CD14-positive monocyte (primary cell): ENCODE measurements around the gene CDS2. TPM values are rescaled to one million over a fixed set of nuclear protein-coding genes. Genes with fewer than 3 reads are reported as not detected.

ENCODE experiments used
- DNase-seq, 3 donors: peaks; one replicate each; pipeline ENCODE4 v3.0.0-alpha.2; 2011 to 2022
- H2AFZ ChIP-seq: 2 replicates; pipeline ENCODE4 v1.6.0; 2012; ENCODE audit warnings: mild to moderate bottlenecking, low read depth, low read length, inconsistent platforms; ENCODE audit not compliant: insufficient read depth, poor library complexity, severe bottlenecking
- H3K27ac ChIP-seq, 2 donors: 1 replicate in 1 of 2; 2 replicates in 1 of 2; pipeline ENCODE4 v1.5.1; 2012 to 2013; ENCODE audit warnings: low read length in 2 of 2, control low read depth in 1 of 2, inconsistent platforms in 1 of 2, low read depth in 1 of 2, mild to moderate bottlenecking in 1 of 2
- H3K27me3 ChIP-seq, 2 donors: one replicate each; pipeline versions ENCODE4 v1.6.0 to v1.6.1; 2011 to 2013; ENCODE audit warnings: low read length in 2 of 2; ENCODE audit not compliant: control insufficient read depth in 2 of 2, insufficient read depth in 2 of 2
- H3K36me3 ChIP-seq, 2 donors: replicated peaks in 1 of 2; 1 replicate in 1 of 2; 2 replicates in 1 of 2; pipeline versions ENCODE4 v1.5.1 to v1.6.1; 2012 to 2013; ENCODE audit warnings: low read length in 2 of 2, control low read depth in 1 of 2, inconsistent platforms in 1 of 2, mild to moderate bottlenecking in 1 of 2; ENCODE audit not compliant: insufficient read depth in 2 of 2, control insufficient read depth in 1 of 2
- H3K4me1 ChIP-seq, 2 donors: 1 replicate in 1 of 2; 2 replicates in 1 of 2; pipeline versions ENCODE4 v1.5.1 to v1.6.1; 2012 to 2013; ENCODE audit warnings: low read length in 2 of 2, control low read depth in 1 of 2, inconsistent platforms in 1 of 2, mild to moderate bottlenecking in 1 of 2, moderate library complexity in 1 of 2; ENCODE audit not compliant: insufficient read depth in 2 of 2, control insufficient read depth in 1 of 2
- H3K4me2 ChIP-seq: replicated peaks from 2 replicates; pipeline ENCODE3; 2012; ENCODE audit warnings: low read length, moderate library complexity, mild to moderate bottlenecking; ENCODE audit not compliant: poor library complexity, severe bottlenecking; ENCODE audit errors: extremely low read depth
- H3K4me3 ChIP-seq, 3 experiments: fragments of 200-600 bp in 1 of 3; sonication (generic) in 1 of 3; replicated peaks in 1 of 3; 1 replicate in 2 of 3; 2 replicates in 1 of 3; pipeline ENCODE4 v1.5.1; 2011 to 2013; ENCODE audit warnings: low read length in 3 of 3, mild to moderate bottlenecking in 3 of 3, control low read depth in 2 of 3, low read depth in 2 of 3, inconsistent platforms in 1 of 3, moderate library complexity in 1 of 3
- H3K79me2 ChIP-seq: 2 replicates; pipeline ENCODE4 v1.6.0; 2012; ENCODE audit warnings: mild to moderate bottlenecking, control low read depth, inconsistent platforms, low read length, moderate library complexity; ENCODE audit not compliant: insufficient read depth
- H3K9ac ChIP-seq: 2 replicates; pipeline ENCODE4 v1.6.0; 2017; ENCODE audit warnings: low read length, mild to moderate bottlenecking; ENCODE audit not compliant: insufficient read depth, poor library complexity, severe bottlenecking
- H3K9me3 ChIP-seq, 2 donors: replicated peaks in 1 of 2; 1 replicate in 1 of 2; 2 replicates in 1 of 2; pipeline versions ENCODE4 v1.5.1 to v1.6.1; 2012 to 2013; ENCODE audit warnings: low read length in 2 of 2, control low read depth in 1 of 2; ENCODE audit not compliant: control insufficient read depth in 1 of 2, insufficient read depth in 1 of 2
- H4K20me1 ChIP-seq: 2 replicates; pipeline ENCODE4 v1.6.0; 2012; ENCODE audit warnings: mild to moderate bottlenecking, low read length, control low read depth, moderate library complexity; ENCODE audit not compliant: insufficient read depth
- H3K27ac Mint-ChIP-seq, 7 donors: one replicate each; pipeline ENCODE4 v1.8.0; 2020; ENCODE audit warnings: mild to moderate bottlenecking in 7 of 7, mixed read lengths in 7 of 7, moderate library complexity in 6 of 7, inconsistent platforms in 2 of 7
- H3K27me3 Mint-ChIP-seq, 3 donors: one replicate each; pipeline ENCODE4 v1.8.0; 2021 to 2022; ENCODE audit warnings: low read depth in 3 of 3, mild to moderate bottlenecking in 3 of 3, mixed read lengths in 3 of 3, moderate library complexity in 3 of 3, inconsistent platforms in 1 of 3
- H3K36me3 Mint-ChIP-seq, 2 donors: one replicate each; pipeline ENCODE4 v1.8.0; 2020; ENCODE audit warnings: mixed read lengths in 2 of 2, inconsistent platforms in 1 of 2, mild to moderate bottlenecking in 1 of 2
- H3K4me1 Mint-ChIP-seq: one replicate; pipeline ENCODE4 v1.8.0; 2020; ENCODE audit warnings: mild to moderate bottlenecking, mixed read lengths
- H3K4me3 Mint-ChIP-seq, 2 donors: one replicate each; pipeline ENCODE4 v1.8.0; 2020; ENCODE audit warnings: mild to moderate bottlenecking in 2 of 2, mixed read lengths in 2 of 2, moderate library complexity in 1 of 2
- H3K9me3 Mint-ChIP-seq, 7 donors: one replicate each; pipeline ENCODE4 v1.8.0; 2020 to 2022; ENCODE audit warnings: mixed read lengths in 7 of 7, mild to moderate bottlenecking in 6 of 7, moderate library complexity in 6 of 7, inconsistent platforms in 2 of 7
- CTCF ChIP-seq: fragments of 200-600 bp; IDR thresholded peaks from one replicate; pipeline ENCODE4 v1.8.0; 2022; ENCODE audit warnings: antibody characterized with exemption, mild to moderate bottlenecking
- WGBS: methylation state at CpG from one replicate; pipeline ENCODE4 v1.1.5; 2013; ENCODE audit warnings: missing lambda C conversion rate; ENCODE audit not compliant: insufficient coverage; 5-methylcytosine and 5-hydroxymethylcytosine counted together
- intact Hi-C, 2 donors: fragments of 100-400 bp; cut with micrococcal nuclease; formaldehyde crosslinking; loops; one replicate each; pipeline versions ENCODE4 v1.15.0 to v1.15.1; 2023
- polyA plus RNA-seq, 3 donors: library from polyadenylated mRNA; depleted of rRNA in 1 of 3; unstranded in 2 of 3; stranded (reverse) in 1 of 3; fragments of 300-500 nt in 2 of 3; fragments of >200 nt in 1 of 3; fragmentation: Illumina TruSeq in 2 of 3; gene quantifications; 1 replicate in 2 of 3; 2 replicates in 1 of 3; pipeline ENCODE4 v1.2.3, GENCODE V29; 2012 to 2021

The CDS2 gene
- polyA plus RNA-seq, 3 donors, result 28.6 to 62.6 (median 54.4) TPM

GRCh38 chr20:5172903-5173463, 46.2 kb downstream of the CDS2 start:
- no peaks in the 10 kb centered on the region for H3K9me3 Mint-ChIP-seq

GRCh38 chr20:5173751-5174150, 46.9 kb downstream of the CDS2 start:
- peaks cover 33 to 45% of the 10 kb centered on the region in 2 donors for H3K4me1 ChIP-seq
- peaks cover 0 to 2% (median 0%) of the 10 kb centered on the region in 3 donors for H3K27me3 Mint-ChIP-seq
- intact Hi-C loops, result no loop called here
- H3K36me3 Mint-ChIP-seq, result peaks cover 59 to 75% of the 10 kb centered on the region in 2 donors
- H3K9me3 Mint-ChIP-seq, result no peaks in the 10 kb centered on the region
- no peaks in the 10 kb centered on the region for H3K27me3 ChIP-seq
- H3K9me3 ChIP-seq, result no peaks in the 10 kb centered on the region
- H3K4me1 Mint-ChIP-seq, result peaks cover 44% of the 10 kb centered on the region
- peak overlapping the region in 5 of 7 donors; percentile 27 to 87 (median 80) for H3K27ac Mint-ChIP-seq
- DNase-seq, result peak in 1 of 3 donors; percentile 15
- 36% methylated on average over 4 of the region's 4 CpGs for WGBS
- TF ChIP-seq CTCF, result no peak
- no peak overlapping the region for H3K9ac ChIP-seq
- H3K27ac ChIP-seq, result peak overlapping the region; percentile 11 to 70
- H3K4me3 ChIP-seq, result peak overlapping the region in 1 of 3 experiments; percentile 12
- H2AFZ ChIP-seq, result no peak overlapping the region
- H3K79me2 ChIP-seq, result peaks cover 47% of the 10 kb centered on the region
- peaks cover 53% of the 10 kb centered on the region for H4K20me1 ChIP-seq
- peak overlapping the region; percentile 16 for H3K4me2 ChIP-seq
- peak overlapping the region; percentile 48 to 61 for H3K4me3 Mint-ChIP-seq
- H3K36me3 ChIP-seq, result peaks cover 27 to 56% of the 10 kb centered on the region in 2 donors

More at GRCh38 chr20:5172903-5173463, 46.2 kb downstream of the CDS2 start:
- peaks cover 20 to 48% of the 10 kb centered on the region in 2 donors for H3K36me3 ChIP-seq
- peaks cover 40 to 53% of the 10 kb centered on the region in 2 donors for H3K4me1 ChIP-seq
- Mint-ChIP-seq H3K36me3 (peaks cover 51 to 68% of the 10 kb centered on the region in 2 donors), H3K27ac (peak overlapping the region in 5 of 7 donors; percentile 10 to 71 (median 63)), H3K27me3 (peaks cover 0 to 2% (median 0%) of the 10 kb centered on the region in 3 donors), H3K4me1 (peaks cover 52% of the 10 kb centered on the region), H3K4me3 (no peak overlapping the region)
- DNase-seq, result no peak
- H3K27ac ChIP-seq, result peak overlapping the region in 1 of 2 donors; percentile 70
- peaks cover 51% of the 10 kb centered on the region for H3K79me2 ChIP-seq
- no peak for TF ChIP-seq CTCF
- no peak overlapping the region for H3K4me3 ChIP-seq
- H3K9me3 ChIP-seq, result no peaks in the 10 kb centered on the region
- H3K27me3 ChIP-seq, result no peaks in the 10 kb centered on the region
- peaks cover 57% of the 10 kb centered on the region for H4K20me1 ChIP-seq
- no peak overlapping the region for H3K9ac ChIP-seq
- intact Hi-C loops, result no loop called here
- no peak overlapping the region for H3K4me2 ChIP-seq
- WGBS, result 94% methylated on average over 6 of the region's 8 CpGs
- H2AFZ ChIP-seq, result no peak overlapping the region
